ENCODE measurements around the gene RBSN. TPM values are rescaled to one million over a fixed set of nuclear protein-coding genes. Genes with fewer than 3 reads are reported as not detected.

The RBSN gene
- total and polyA plus RNA-seq, 2 of the 4 experiments (the other 2 are of a cell fraction), result 8.7 to 33.7 TPM

DNA sequence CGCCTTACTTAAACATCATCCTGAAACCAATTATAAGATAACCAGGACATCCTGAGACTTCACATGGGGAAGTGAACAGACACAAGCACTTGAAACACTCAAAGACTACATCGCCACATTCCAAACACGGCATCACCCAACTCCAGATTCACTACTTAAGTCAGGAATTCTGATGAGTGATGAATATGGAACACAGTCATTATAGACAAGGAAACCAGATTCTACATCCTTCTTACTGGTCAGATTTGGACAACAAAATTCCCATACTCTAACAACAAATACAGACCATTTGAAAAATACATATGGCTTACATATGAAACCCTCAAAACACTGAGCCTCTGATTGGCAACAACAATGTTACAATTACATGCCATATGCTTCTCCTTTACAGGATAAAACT lies 13.1 kb upstream of the RBSN start:
- no peak overlapping the region for H2AK9ac ChIP-seq (replicated peaks; ENCODE audit: low read depth, low read length, poor library complexity)
- peaks cover 33% of the 10 kb centered on the region for H3K27me3 ChIP-seq (ENCODE audit: control insufficient read depth, insufficient read depth, low read length)
- no peak overlapping the region for H3K27ac ChIP-seq (ENCODE audit: insufficient read depth, low read length)
- H4K8ac ChIP-seq (ENCODE audit: low read depth in 2 of 2, low read length in 2 of 2), result no peak overlapping the region
- no peak overlapping the region for H3K23ac ChIP-seq (ENCODE audit: low read depth, low read length)
- intact Hi-C loops (cut with micrococcal nuclease), result no loop called here
- no peak overlapping the region for H2BK120ac ChIP-seq (ENCODE audit: low read depth, low read length)
- H2AK5ac ChIP-seq (ENCODE audit: low read depth, low read length), result no peak overlapping the region
- peaks cover 4% of the 10 kb centered on the region; the same call in 1 of the 2 replicates for H3K9me3 ChIP-seq (ENCODE audit: control insufficient read depth, insufficient read depth, low read length)
- no peak overlapping the region for H4K5ac ChIP-seq (ENCODE audit: low read depth, low read length)
- no peak overlapping the region for H3K56ac ChIP-seq (ENCODE audit: extremely low read depth, insufficient read depth, low read length)
- ChIA-PET POLR2A (ENCODE audit: unreplicated experiment) (no interaction called here), CTCF (no interaction called here)
- H2BK5ac ChIP-seq (ENCODE audit: low read depth, low read length, poor library complexity, severe bottlenecking), result no peak overlapping the region
- H3K9ac ChIP-seq (ENCODE audit: low read depth, low read length), result no peak overlapping the region
- no peak overlapping the region for H3K18ac ChIP-seq (ENCODE audit: low read depth, low read length)
- ATAC-seq (ENCODE audit: low read depth) (no peak), DNase-seq (no peak)
- no peak overlapping the region for H3K4me3 ChIP-seq (ENCODE audit: insufficient read depth, low read depth, low read length)
- H3K4ac ChIP-seq (ENCODE audit: low read depth, low read length), result no peak overlapping the region
- H3K4me1 ChIP-seq (ENCODE audit: control insufficient read depth, insufficient read depth, low read length), result no peaks in the 10 kb centered on the region
- BruUV-seq (replicated peaks), result no TSS peak
- no peak overlapping the region for H2BK15ac ChIP-seq (ENCODE audit: low read depth, low read length)
- H2AFZ ChIP-seq (replicated peaks; ENCODE audit: low read length, poor library complexity), result no peak overlapping the region
- in situ Hi-C loops (cut with MboI; ENCODE audit: low sequenced_read_pairs), result loop anchor here (25.0 kb wide), 1 partner anchor 275 kb away; no protein-coding TSS in a partner anchor
- dilution Hi-C loops (cut with HindIII; ENCODE audit: low sequenced_read_pairs, unreplicated experiment), result no loop called here
- no peak overlapping the region for H3K4me2 ChIP-seq (ENCODE audit: low read depth, low read length)
- WGBS, 2 experiments (ENCODE audit: extremely low coverage in 2 of 2, insufficient read length in 1 of 2), result no CpG with 5 or more reads among the region's 3 CpGs
- no peak overlapping the region for H2BK20ac ChIP-seq (ENCODE audit: low read depth, low read length)
- no peak overlapping the region for H4K91ac ChIP-seq (ENCODE audit: insufficient read depth, low read depth, low read length)
- H3K9me1 ChIP-seq (ENCODE audit: insufficient read depth, low read length), result no peaks in the 10 kb centered on the region
- no peaks in the 10 kb centered on the region for H3K36me3 ChIP-seq (ENCODE audit: control insufficient read depth, insufficient read depth, low read length)
- H3K79me1 ChIP-seq (ENCODE audit: low read depth in 1 of 2, low read length in 2 of 2), result no peaks in the 10 kb centered on the region
- no peak for TF ChIP-seq POLR2A (IDR thresholded peaks at IDR 0.05; ENCODE audit: low read depth, low read length)
- no peak overlapping the region for H3K14ac ChIP-seq (replicated peaks; ENCODE audit: low read depth, low read length)
- H4K20me1 ChIP-seq (ENCODE audit: insufficient read depth, low read length), result no peaks in the 10 kb centered on the region

Data from IMR-90 (cell line).